ENCODE data around the gene DOCK3. TPM values are rescaled to one million over a fixed set of nuclear protein-coding genes. Genes with fewer than 3 reads are reported as not detected.

The DOCK3 gene, protein sequence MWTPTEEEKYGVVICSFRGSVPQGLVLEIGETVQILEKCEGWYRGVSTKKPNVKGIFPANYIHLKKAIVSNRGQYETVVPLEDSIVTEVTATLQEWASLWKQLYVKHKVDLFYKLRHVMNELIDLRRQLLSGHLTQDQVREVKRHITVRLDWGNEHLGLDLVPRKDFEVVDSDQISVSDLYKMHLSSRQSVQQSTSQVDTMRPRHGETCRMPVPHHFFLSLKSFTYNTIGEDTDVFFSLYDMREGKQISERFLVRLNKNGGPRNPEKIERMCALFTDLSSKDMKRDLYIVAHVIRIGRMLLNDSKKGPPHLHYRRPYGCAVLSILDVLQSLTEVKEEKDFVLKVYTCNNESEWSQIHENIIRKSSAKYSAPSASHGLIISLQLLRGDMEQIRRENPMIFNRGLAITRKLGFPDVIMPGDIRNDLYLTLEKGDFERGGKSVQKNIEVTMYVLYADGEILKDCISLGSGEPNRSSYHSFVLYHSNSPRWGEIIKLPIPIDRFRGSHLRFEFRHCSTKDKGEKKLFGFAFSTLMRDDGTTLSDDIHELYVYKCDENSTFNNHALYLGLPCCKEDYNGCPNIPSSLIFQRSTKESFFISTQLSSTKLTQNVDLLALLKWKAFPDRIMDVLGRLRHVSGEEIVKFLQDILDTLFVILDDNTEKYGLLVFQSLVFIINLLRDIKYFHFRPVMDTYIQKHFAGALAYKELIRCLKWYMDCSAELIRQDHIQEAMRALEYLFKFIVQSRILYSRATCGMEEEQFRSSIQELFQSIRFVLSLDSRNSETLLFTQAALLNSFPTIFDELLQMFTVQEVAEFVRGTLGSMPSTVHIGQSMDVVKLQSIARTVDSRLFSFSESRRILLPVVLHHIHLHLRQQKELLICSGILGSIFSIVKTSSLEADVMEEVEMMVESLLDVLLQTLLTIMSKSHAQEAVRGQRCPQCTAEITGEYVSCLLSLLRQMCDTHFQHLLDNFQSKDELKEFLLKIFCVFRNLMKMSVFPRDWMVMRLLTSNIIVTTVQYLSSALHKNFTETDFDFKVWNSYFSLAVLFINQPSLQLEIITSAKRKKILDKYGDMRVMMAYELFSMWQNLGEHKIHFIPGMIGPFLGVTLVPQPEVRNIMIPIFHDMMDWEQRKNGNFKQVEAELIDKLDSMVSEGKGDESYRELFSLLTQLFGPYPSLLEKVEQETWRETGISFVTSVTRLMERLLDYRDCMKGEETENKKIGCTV (N-terminal part only)
- 1.5 TPM for polyA plus RNA-seq (2013, experiment 1 of 2)
- polyA plus RNA-seq (2013, experiment 2 of 2) = 1.7 TPM

DNA sequence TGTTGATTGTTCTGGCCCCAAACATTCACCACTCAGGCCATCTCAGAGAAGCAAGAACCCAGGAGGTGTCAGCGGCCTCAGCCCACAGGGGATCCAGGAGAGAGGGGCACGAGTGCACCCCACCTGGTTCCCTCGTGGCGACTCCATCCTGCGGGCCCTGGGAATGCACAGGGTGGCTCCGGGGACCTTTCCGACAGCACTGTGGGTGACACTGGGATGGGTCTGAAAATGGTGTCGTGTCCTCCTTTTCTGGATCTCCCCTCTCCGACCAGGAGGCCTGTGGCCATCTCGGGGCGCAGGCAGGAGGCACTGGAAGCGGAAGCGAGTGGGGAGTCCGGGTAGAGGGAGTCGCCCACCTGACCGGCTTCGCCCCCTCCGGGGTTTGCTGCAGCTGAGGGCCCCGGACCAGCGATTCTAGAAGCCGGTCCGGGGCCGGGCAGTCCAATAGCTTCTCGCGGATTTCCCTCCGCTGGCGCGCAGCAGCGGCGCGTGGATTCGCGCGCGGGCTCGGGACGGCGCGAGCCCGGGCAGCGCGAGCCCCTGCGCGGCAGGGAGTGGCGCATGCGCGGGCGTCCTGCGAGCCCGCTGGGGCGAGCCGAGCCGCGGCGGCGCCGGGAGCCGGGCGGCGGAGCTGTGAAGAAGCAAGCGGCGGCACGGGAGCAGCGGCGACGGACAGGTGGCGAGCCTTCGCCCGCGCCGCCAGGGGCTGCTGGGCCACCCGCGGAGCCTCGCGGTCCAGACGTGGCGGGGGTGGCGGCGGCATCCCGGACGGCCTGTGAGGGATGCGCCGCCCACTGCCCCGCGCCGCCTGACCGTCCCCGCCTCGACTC is at the start of gene DOCK3:
DOCK3 (plus strand) TSS at position 579 of the 830 bp plus-strand sequence. CDS start 337 bp downstream, outside the sequence.
- WGBS = 2% methylated on average over 89 of the region's 89 CpGs
- no peaks in the 10 kb centered on the region for H3K36me3 ChIP-seq (ENCODE audit: insufficient read depth, low read length)
- no peak within 1 kb of the TSS for H3K27ac ChIP-seq (ENCODE audit: low read depth, low read length)
- peaks cover 19% of the 10 kb centered on the region for H3K4me1 ChIP-seq (ENCODE audit: insufficient read depth, low read length)
- H3K4me3 ChIP-seq (ENCODE audit: low read length) = peak within 1 kb of the TSS; percentile 68
- peaks cover 34% of the 10 kb centered on the region for H3K27me3 ChIP-seq (ENCODE audit: insufficient read depth, low read length)
- H3K9ac ChIP-seq (ENCODE audit: low read depth, low read length) = peak within 1 kb of the TSS; percentile 58
- no peaks in the 10 kb centered on the region for H3K9me3 ChIP-seq (ENCODE audit: insufficient read depth, low read depth, low read length)

DNA sequence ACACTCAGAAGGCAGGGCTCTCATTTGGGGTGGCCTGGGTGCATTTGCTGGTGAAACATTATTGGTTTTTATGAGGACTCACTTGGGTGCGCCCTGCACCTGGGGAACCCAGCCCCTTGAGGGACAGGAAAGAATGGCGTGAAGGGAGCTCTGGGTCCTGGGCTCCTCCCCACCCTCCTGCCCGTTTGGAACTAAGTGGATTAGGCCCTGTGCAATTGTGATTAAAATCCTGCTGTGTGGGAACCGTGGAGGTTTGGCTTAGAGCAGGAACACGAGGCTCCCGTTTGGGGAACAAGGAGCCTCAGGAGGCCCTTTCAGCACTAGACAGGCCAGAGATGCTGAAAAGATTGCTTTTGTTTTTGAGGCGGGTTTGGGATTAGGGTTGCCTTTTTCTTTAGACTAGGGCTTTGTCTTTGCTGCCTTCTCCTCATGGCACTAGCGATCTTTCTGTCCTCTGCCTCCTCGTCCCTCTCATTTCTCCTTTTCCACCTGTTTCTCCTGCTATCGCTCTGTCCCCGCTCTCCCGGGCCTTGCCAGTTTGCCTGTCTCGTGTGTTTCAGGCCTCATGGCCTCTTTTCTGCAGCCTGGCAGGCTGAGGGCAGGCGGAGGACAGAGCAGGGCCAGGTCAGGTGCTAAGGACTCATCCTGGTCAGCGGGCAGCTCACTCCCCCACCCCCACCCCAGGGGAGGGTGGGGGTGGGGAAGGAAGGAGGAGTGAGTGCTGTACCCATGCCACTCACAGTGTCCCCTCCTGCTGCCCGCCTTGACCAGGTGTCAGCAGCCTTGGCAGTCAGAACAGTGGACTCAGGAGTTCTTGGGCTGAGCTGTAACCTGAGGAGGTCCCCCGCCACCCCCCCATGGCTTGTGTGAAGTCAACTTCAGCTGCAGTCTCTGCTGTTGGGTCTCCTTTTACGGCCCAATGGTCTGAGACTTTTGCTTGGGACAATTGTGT is 49.2 kb upstream of the DOCK3 start:
- WGBS = 60% methylated on average over 16 of the region's 18 CpGs
- H3K36me3 ChIP-seq (ENCODE audit: insufficient read depth, low read length) = 0 out of 2 replicates have a peak, but pooled peaks cover 3% of the 10 kb centered on the region
- H3K4me3 ChIP-seq (ENCODE audit: low read length) = no peak overlapping the region
- H3K27me3 ChIP-seq (ENCODE audit: insufficient read depth, low read length) = no peaks in the 10 kb centered on the region
- H3K9ac ChIP-seq (ENCODE audit: low read depth, low read length) = no peak overlapping the region
- peak overlapping the region; percentile 20; the same call in 1 of the 2 replicates for H3K27ac ChIP-seq (ENCODE audit: low read depth, low read length)
- H3K9me3 ChIP-seq (ENCODE audit: insufficient read depth, low read depth, low read length) = no peaks in the 10 kb centered on the region
- H3K4me1 ChIP-seq (ENCODE audit: insufficient read depth, low read length) = peaks cover 22% of the 10 kb centered on the region

DNA sequence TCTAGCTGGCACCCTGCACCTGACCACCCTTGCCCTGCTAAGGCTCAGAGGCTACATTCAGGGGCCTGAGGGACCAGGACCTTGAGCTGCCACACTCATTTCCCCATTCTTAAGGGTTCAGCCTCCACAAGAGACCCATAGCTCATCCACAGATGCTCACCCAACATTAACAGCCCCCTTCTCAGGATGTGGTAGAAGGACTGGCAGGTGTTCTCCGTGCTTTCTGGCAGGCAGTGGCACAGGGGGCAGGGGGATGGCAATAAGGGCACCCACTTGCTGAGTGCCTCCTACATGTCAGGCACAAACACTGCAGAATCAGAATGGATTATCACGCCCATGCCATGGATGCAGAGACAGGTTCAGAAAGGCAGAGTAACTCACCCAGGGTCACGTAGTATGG is 48.3 kb upstream of the DOCK3 start:
- H3K27ac ChIP-seq (ENCODE audit: low read depth, low read length) = no peak overlapping the region
- H3K27me3 ChIP-seq (ENCODE audit: insufficient read depth, low read length) = no peaks in the 10 kb centered on the region
- 0 out of 2 replicates have a peak, but pooled peaks cover 3% of the 10 kb centered on the region for H3K36me3 ChIP-seq (ENCODE audit: insufficient read depth, low read length)
- no peak overlapping the region for H3K4me3 ChIP-seq (ENCODE audit: low read length)
- 94% methylated on average over 3 of the region's 3 CpGs for WGBS
- H3K4me1 ChIP-seq (ENCODE audit: insufficient read depth, low read length) = peaks cover 22% of the 10 kb centered on the region
- no peak overlapping the region for H3K9ac ChIP-seq (ENCODE audit: low read depth, low read length)
- H3K9me3 ChIP-seq (ENCODE audit: insufficient read depth, low read depth, low read length) = no peaks in the 10 kb centered on the region

DNA sequence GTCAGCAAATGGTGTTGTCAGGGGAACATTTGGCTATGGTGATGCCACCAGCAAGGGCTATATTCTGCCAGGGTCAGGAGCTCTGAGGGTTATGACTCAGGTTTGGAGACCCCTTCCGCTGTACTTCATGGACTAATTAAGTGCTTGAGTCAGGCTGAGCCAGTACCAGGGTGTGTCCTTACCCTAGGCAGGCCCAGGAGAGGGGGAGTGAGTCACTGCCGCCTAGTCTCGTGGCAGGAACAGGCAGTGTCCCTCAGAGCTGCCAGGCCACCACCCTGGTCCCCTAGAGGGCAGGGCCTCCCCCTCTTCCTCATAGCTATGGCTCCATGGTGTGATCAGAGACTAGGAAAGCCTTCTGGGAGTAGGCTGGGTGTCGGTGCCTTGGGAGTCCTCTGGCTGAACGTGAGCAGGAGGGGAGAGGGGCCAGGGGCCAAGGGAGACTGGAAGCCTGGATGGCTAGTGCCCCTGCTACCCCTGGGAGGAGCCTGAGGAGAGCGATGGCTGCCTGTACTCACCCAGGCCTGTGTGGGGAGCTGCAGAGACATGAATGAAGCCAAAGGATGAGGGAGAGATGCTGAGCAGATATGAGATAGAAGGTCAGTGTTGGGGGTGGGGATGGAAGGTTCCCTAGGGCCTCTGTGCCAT is 47.2 kb upstream of the DOCK3 start:
- H3K9ac ChIP-seq (ENCODE audit: low read depth, low read length) = no peak overlapping the region
- WGBS = 51% methylated on average over 6 of the region's 6 CpGs
- H3K27me3 ChIP-seq (ENCODE audit: insufficient read depth, low read length) = no peaks in the 10 kb centered on the region
- H3K36me3 ChIP-seq (ENCODE audit: insufficient read depth, low read length) = no peaks in the 10 kb centered on the region
- peaks cover 22% of the 10 kb centered on the region for H3K4me1 ChIP-seq (ENCODE audit: insufficient read depth, low read length)
- H3K4me3 ChIP-seq (ENCODE audit: low read length) = no peak overlapping the region
- H3K27ac ChIP-seq (ENCODE audit: low read depth, low read length) = no peak overlapping the region
- H3K9me3 ChIP-seq (ENCODE audit: insufficient read depth, low read depth, low read length) = no peaks in the 10 kb centered on the region

DNA sequence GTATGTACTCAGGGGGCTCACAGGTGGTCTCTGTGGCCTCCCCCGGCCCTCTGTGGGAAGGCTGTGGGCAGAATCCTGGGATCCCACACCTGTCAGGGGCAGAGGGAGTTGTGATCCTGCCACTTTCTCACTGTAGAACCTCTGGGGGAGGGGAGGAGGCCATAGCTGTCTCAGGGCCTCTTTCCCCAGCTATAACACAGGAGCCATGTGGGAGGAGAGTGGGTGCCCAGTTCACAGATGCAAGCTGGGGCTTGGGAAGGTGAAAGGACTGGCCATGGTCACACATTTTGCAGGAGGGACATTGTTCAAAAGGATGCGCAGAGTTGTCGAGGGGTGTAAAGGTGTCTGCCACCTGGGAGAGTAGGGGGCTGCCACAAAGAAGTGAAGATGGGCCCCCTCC is 46.1 kb upstream of the DOCK3 start:
- H3K9ac ChIP-seq (ENCODE audit: low read depth, low read length) = no peak overlapping the region
- WGBS = 93% methylated on average over 3 of the region's 3 CpGs
- H3K9me3 ChIP-seq (ENCODE audit: insufficient read depth, low read depth, low read length) = no peaks in the 10 kb centered on the region
- H3K27ac ChIP-seq (ENCODE audit: low read depth, low read length) = no peak overlapping the region
- H3K4me1 ChIP-seq (ENCODE audit: insufficient read depth, low read length) = peaks cover 22% of the 10 kb centered on the region
- H3K27me3 ChIP-seq (ENCODE audit: insufficient read depth, low read length) = no peaks in the 10 kb centered on the region
- no peak overlapping the region for H3K4me3 ChIP-seq (ENCODE audit: low read length)
- H3K36me3 ChIP-seq (ENCODE audit: insufficient read depth, low read length) = no peaks in the 10 kb centered on the region

DNA sequence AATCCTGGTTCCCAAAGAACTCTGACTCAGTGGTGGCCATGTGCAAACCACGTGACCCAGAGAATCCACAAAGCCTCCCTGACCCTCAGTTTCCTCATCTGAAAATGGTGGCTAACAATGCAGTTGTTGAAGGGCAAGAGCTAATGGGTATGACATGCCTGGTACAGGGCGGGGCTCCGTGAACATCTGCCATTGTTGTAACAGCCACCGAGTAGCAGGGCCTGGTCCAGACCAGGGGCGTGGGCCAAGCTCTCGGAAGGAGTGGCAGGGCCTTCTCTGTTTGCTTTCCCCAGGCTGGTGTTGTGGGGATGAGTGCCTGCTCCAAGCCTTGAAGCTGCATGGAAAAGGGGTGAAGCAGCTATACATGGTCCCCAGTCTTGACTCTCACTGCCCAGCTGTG is 44.3 kb upstream of the DOCK3 start:
- no peak overlapping the region for H3K9ac ChIP-seq (ENCODE audit: low read depth, low read length)
- no peak overlapping the region for H3K4me3 ChIP-seq (ENCODE audit: low read length)
- no peak overlapping the region for H3K27ac ChIP-seq (ENCODE audit: low read depth, low read length)
- no peaks in the 10 kb centered on the region for H3K27me3 ChIP-seq (ENCODE audit: insufficient read depth, low read length)
- no peaks in the 10 kb centered on the region for H3K36me3 ChIP-seq (ENCODE audit: insufficient read depth, low read length)
- no peaks in the 10 kb centered on the region for H3K9me3 ChIP-seq (ENCODE audit: insufficient read depth, low read depth, low read length)
- peaks cover 12% of the 10 kb centered on the region for H3K4me1 ChIP-seq (ENCODE audit: insufficient read depth, low read length)
- 94% methylated on average over 6 of the region's 6 CpGs for WGBS

DNA sequence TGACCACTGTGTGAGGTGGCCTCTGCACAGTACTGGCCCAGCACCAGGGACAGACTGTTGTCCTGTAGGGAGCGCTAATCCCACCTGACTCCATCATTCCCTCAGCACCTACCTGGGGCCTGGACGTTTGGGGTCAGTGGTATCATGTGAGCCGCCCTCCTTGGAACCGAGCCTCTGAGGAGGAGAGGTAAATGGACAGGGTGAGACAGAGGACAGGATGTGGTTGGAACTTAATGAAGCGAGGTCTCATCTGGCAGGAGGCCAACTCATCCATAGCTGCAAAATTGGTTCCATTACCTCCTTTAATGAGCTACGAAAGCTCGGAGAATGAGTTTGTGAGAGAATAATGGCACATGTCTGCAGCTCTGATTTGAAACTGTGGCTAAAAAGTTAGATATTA is 43.9 kb upstream of the DOCK3 start:
- Histone ChIP-seq H3K9me3 (ENCODE audit: insufficient read depth, low read depth, low read length) (no peaks in the 10 kb centered on the region), H3K36me3 (ENCODE audit: insufficient read depth, low read length) (no peaks in the 10 kb centered on the region), H3K9ac (ENCODE audit: low read depth, low read length) (no peak overlapping the region), H3K4me1 (ENCODE audit: insufficient read depth, low read length) (peaks cover 7% of the 10 kb centered on the region), H3K27me3 (ENCODE audit: insufficient read depth, low read length) (no peaks in the 10 kb centered on the region), H3K27ac (ENCODE audit: low read depth, low read length) (no peak overlapping the region), H3K4me3 (ENCODE audit: low read length) (no peak overlapping the region)
- 96% methylated on average over 7 of the region's 7 CpGs for WGBS

DNA sequence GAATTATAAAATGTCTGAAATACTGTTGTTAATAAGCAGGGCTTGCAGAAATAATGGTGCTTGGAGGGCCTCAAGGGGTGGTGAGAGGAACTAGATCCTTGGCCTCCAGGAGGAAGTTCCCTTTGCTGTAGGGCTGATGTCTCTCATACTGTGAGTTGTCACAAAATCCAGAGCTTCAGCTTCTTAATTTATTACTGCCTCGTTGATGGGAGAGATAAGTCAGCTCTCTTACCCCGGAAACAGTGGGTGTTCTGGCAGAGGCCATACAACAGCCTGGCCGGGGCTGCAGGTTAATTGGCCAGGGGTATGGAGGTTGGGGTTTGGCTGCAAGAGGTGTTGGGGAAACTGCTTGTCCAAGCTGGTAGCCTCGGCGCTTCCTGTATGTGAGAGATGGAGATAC is 42.3 kb upstream of the DOCK3 start:
- Histone ChIP-seq H3K4me3 (ENCODE audit: low read length) (no peak overlapping the region), H3K9me3 (ENCODE audit: insufficient read depth, low read depth, low read length) (no peaks in the 10 kb centered on the region), H3K36me3 (ENCODE audit: insufficient read depth, low read length) (no peaks in the 10 kb centered on the region), H3K9ac (ENCODE audit: low read depth, low read length) (no peak overlapping the region), H3K27ac (ENCODE audit: low read depth, low read length) (no peak overlapping the region), H3K4me1 (ENCODE audit: insufficient read depth, low read length) (peaks cover 4% of the 10 kb centered on the region; the same call in 1 of the 2 replicates), H3K27me3 (ENCODE audit: insufficient read depth, low read length) (no peaks in the 10 kb centered on the region)
- WGBS = 94% methylated on average over 5 of the region's 5 CpGs

DNA sequence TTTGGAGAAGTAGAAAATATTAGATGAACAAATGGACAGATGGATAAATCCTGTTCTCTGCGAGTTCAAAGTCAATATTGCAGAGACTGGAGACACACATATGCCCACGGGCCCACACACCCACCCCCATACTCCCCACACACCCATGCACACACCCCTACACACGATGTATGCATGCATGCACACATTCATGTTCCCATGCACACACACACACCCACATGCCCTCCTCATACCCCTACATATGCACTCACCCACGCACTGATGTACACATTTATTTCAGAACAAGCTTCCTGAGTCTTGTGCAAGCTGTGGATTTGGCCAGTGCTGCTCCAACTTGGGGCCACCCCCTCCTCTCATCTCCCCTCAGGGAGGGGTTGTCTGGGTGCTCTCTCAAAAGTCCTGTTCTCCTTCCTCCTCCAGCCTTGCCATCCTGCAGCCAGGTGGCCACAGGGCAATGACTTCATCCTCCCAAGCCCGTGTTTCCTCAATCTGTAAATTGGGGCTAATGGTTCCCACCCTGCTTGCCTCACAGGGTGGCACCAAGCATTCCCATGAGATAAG is 41.4 kb upstream of the DOCK3 start:
- Histone ChIP-seq H3K27me3 (ENCODE audit: insufficient read depth, low read length) (no peaks in the 10 kb centered on the region), H3K36me3 (ENCODE audit: insufficient read depth, low read length) (no peaks in the 10 kb centered on the region), H3K4me3 (ENCODE audit: low read length) (no peak overlapping the region), H3K9ac (ENCODE audit: low read depth, low read length) (no peak overlapping the region), H3K9me3 (ENCODE audit: insufficient read depth, low read depth, low read length) (no peaks in the 10 kb centered on the region), H3K27ac (ENCODE audit: low read depth, low read length) (no peak overlapping the region), H3K4me1 (ENCODE audit: insufficient read depth, low read length) (no peaks in the 10 kb centered on the region)
- WGBS = 90% methylated on average over 5 of the region's 5 CpGs

Data from HUES64 (cell line).